ENCODE data around the gene ROS1.

DNA sequence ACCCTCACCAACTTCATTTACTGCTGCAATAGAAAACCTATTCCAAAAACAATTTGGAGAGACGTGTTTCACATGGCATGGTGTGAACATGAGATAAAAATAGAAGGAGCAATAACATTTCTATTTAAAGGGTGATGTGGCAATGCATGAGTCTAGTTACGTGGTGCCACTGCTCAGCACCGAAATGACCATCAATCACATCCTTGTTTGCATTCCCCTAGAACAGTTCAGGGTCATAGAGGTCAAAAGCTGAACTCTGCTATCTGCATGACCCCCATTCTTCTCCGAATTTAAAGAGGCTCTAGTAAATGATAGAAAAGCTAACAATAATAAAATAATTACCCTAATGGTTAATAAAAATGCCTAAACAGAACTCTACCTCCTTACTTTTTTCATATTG lies 29.5 kb downstream of the ROS1 start:
- TF ChIP-seq, protein P1, sequence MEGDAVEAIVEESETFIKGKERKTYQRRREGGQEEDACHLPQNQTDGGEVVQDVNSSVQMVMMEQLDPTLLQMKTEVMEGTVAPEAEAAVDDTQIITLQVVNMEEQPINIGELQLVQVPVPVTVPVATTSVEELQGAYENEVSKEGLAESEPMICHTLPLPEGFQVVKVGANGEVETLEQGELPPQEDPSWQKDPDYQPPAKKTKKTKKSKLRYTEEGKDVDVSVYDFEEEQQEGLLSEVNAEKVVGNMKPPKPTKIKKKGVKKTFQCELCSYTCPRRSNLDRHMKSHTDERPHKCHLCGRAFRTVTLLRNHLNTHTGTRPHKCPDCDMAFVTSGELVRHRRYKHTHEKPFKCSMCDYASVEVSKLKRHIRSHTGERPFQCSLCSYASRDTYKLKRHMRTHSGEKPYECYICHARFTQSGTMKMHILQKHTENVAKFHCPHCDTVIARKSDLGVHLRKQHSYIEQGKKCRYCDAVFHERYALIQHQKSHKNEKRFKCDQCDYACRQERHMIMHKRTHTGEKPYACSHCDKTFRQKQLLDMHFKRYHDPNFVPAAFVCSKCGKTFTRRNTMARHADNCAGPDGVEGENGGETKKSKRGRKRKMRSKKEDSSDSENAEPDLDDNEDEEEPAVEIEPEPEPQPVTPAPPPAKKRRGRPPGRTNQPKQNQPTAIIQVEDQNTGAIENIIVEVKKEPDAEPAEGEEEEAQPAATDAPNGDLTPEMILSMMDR (IDR thresholded peaks at IDR 0.05), result no peak
- no peak for TF ChIP-seq POLR2A (IDR thresholded peaks at IDR 0.05)
